Bone marrow (tissue), 2 donors: ENCODE results near the gene ELP5.

ENCODE experiments used
- DNase-seq, 2 donors: peaks; one replicate each; lab custom pipeline; 2025; lab: John Stamatoyannopoulos, UW

Gene ELP5

DNA sequence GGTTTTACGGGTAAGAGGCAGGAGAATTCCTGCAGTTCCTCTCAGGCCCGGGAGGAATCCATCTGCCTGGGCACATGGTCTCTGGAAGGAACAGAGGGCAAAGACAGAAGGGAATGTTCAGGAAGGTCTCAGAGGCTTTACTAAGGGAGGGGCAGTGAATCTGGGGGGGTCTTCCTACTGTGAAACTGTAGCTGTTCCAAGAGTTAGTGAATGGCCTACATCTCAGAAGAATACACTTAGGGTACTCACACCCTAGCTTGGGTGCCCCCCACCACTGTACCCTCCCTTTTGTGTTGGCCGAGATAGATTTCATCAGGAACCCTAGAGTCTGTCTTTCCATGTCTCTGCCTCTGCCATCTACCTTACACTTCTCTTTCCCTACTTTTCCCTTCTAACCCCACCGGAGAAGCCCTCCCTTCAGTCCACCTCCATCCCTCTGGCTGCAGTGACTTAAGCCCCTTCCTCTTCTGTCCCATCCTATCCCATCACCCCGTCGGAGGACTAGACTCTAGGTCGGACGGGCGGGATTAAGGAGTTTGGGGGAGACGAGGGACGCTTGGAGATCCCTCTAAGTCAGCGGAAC, 32.7 kb upstream of the ELP5 start:
- DNase-seq, result no peak

DNA sequence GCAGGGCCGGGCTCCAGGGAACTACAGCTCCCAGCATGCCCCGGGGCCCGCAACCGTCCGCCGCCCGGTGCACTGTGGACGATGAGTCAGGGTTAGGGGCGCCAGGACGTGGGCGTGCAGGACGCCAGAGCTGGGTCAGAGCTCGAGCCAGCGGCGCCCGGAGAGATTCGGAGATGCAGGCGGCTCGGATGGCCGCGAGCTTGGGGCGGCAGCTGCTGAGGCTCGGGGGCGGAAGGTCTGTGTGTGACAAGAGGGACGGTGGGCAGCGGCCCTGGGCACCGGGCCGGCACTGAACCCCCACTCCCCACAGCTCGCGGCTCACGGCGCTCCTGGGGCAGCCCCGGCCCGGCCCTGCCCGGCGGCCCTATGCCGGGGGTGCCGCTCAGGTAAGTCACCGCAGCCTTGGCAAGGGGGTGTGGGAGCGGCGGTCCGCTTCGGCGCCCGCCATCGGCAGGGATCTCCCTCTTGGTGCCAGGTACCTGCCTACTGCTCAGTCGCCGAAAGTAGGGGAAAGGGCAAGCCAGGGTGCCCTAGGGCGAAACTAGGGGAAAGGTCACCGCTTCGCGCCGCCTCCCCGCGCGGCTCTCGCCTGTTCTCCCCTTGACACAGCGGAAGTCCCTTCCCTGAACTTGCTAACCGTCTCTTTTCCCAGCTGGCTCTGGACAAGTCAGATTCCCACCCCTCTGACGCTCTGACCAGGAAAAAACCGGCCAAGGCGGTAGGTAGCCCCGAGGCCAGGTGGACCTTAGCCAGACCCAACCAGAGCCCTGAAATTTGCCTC, 32.0 kb upstream of the ELP5 start, which contains the start of the genes ACADVL and DLG4:
ACADVL (plus strand) TSS at position 127 of the 781 bp plus-strand sequence; CDS start at position 174, 47 bp downstream.
DLG4 (minus strand) TSS at position 25 of the 781 bp plus-strand sequence.
- DNase-seq, result peak; percentile 50 to 56

DNA sequence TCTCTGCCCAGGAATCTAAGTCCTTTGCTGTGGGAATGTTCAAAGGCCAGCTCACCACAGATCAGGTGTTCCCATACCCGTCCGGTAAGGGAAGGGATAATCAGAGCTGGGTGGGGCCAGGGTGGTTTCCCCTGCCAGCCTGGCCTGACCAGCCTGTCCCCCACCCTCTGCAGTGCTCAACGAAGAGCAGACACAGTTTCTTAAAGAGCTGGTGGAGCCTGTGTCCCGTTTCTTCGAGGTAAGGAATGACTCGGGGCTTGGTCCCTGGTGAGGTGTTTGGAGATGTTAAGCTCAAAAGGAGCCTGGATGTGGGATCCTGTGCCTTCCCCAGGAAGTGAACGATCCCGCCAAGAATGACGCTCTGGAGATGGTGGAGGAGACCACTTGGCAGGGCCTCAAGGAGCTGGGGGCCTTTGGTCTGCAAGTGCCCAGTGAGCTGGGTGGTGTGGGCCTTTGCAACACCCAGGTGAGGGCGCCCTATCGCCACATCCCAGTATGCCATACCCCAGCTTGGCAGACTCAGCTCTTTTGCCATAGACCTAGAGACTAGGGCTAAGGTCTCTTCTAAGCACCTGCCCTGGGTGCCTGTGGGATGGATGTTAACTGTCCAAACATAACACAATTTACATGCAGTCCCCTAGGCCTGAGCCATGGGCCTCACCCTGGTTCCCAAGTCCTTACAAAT, 31.3 kb upstream of the ELP5 start:
- DNase-seq, result peak in 1 of 2 donors; percentile 15

DNA sequence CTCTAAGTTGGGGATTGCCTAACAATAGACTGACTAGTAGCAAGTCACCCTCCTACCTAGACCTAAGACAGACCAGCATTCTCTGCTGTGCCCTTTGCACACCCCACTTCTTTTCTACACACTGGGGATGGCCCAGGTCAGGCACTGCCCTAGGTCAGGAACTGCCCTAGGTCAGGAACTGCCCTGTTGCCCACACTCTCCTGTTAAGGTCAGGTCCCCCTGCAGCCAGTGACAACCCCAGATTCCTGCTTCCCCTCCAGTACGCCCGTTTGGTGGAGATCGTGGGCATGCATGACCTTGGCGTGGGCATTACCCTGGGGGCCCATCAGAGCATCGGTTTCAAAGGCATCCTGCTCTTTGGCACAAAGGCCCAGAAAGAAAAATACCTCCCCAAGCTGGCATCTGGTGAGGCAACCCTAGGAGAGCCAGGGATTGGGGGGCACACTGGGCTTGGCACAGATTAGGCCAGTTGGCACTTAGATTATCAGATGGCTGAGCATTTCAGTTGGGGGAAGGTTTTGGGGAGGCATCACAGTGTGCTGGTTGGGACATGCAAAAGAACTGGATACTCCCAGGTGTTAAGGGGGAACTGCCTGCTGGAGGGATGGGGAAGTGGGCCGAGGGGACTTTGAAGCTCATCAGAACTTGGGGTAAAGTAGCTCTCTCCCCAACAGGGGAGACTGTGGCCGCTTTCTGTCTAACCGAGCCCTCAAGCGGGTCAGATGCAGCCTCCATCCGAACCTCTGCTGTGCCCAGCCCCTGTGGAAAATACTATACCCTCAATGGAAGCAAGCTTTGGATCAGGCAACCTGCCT, 30.5 kb upstream of the ELP5 start:
- no peak for DNase-seq

DNA sequence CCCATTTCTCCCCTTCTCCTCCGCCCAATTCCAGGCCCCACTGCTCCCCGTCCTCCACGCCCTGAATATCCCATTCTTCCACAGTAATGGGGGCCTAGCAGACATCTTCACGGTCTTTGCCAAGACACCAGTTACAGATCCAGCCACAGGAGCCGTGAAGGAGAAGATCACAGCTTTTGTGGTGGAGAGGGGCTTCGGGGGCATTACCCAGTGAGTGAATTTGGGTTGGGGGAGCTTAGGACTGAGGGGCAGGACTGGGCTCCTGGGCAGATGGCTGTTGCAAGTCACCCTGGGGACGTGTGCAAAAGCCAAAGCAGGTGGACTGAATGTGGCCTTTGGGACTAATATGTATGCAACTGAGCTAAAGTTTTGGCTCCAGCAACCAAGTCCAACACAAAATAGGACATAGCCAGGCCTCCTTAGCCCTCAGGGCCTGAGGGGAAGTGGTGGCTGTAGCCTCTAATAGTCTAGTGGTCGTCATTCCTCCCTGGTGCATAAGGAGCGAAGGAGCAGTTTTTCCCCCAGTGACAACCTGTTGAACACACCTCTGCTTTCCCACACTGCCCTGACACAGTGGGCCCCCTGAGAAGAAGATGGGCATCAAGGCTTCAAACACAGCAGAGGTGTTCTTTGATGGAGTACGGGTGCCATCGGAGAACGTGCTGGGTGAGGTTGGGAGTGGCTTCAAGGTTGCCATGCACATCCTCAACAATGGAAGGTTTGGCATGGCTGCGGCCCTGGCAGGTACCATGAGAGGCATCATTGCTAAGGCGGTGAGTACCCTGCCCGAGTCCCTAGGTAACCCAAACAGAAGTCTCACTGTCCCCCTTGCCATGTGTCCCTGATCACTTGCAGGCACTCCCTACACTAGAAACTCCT, 29.7 kb upstream of the ELP5 start:
- no peak for DNase-seq

DNA sequence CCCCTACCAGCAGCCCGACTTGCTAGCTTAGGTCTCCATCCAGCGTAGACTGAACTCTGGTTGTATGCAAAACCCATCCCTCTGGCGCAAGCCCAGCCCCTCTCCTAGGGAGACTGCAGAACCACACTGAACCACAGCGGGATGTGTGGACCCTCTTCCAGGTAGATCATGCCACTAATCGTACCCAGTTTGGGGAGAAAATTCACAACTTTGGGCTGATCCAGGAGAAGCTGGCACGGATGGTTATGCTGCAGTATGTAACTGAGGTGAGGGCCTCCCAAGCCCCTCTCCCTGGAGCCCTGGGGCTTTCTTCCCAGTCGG, 29.1 kb upstream of the ELP5 start:
- DNase-seq, result no peak

DNA sequence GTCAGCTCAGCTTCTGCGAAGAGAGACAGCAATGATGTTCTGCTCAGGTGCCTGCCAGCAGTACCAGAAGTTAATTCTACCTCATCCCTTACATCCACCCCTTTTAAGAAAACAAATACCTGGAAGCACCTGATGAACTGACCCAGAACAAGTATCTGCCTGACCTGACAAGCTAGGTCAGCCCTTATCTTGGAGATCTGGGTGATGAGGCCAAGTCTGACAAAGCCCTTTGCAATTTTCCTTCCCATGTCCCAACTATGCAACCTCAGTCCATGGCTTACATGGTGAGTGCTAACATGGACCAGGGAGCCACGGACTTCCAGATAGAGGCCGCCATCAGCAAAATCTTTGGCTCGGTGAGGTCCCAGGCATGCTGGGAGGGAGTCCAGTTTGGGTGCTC, 28.6 kb upstream of the ELP5 start:
- DNase-seq, result no peak

DNA sequence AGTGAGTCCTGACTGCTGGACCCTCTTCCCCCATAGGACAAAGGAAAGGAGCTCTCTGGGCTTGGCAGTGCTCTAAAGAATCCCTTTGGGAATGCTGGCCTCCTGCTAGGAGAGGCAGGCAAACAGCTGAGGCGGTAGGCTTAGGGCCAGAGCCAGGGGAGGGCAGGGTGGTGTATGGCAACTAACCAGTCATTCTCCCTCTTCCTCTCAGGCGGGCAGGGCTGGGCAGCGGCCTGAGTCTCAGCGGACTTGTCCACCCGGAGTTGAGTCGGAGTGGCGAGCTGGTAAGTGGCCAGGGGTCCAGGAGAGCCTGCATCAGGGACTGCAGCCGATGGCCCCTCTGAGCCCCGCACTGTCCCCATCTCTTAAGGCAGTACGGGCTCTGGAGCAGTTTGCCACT, 27.9 kb upstream of the ELP5 start:
- no peak for DNase-seq

DNA sequence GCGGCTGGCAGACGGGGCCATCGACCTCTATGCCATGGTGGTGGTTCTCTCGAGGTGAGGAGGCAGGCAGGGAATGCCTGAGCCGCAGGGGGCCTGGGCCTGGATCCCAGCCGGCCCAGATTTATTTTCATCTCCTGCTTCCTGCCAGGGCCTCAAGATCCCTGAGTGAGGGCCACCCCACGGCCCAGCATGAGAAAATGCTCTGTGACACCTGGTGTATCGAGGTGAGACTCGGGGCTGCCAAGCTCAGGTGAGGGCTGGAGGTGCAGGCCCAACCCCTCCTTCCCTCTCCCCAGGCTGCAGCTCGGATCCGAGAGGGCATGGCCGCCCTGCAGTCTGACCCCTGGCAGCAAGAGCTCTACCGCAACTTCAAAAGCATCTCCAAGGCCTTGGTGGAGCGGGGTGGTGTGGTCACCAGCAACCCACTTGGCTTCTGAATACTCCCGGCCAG, 27.3 kb upstream of the ELP5 start:
- no peak for DNase-seq

DNA sequence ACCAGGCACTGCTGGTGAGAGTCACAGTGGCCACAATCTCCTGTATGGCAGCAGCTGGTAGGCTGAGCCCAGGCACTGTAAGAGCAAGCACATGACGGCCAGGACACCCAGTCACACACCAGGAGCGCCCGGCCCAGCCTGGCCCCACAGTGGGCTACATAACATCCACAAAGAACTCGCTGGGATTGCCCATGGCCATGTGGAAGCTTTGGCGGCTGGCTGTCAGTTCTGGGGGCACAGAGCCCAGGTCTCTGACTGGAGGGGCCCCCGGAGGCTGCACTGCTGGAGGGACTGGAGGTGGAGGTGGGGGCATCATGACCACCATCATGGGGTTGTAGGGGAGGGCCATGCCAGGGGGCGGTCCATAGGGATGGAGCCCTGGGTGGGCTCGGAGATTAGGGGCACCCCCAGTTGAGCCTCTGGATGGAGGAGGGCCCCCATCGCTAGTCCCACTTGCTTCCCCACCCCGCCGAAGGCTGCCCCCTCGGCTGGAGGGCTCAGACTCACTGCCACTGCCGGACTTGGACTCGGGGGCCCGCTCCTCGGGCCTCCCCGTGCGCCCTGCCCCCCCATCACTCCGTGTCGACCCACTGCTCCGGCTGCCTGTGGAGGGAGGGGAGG, 26.2 kb upstream of the ELP5 start:
- DNase-seq, result no peak

DNA sequence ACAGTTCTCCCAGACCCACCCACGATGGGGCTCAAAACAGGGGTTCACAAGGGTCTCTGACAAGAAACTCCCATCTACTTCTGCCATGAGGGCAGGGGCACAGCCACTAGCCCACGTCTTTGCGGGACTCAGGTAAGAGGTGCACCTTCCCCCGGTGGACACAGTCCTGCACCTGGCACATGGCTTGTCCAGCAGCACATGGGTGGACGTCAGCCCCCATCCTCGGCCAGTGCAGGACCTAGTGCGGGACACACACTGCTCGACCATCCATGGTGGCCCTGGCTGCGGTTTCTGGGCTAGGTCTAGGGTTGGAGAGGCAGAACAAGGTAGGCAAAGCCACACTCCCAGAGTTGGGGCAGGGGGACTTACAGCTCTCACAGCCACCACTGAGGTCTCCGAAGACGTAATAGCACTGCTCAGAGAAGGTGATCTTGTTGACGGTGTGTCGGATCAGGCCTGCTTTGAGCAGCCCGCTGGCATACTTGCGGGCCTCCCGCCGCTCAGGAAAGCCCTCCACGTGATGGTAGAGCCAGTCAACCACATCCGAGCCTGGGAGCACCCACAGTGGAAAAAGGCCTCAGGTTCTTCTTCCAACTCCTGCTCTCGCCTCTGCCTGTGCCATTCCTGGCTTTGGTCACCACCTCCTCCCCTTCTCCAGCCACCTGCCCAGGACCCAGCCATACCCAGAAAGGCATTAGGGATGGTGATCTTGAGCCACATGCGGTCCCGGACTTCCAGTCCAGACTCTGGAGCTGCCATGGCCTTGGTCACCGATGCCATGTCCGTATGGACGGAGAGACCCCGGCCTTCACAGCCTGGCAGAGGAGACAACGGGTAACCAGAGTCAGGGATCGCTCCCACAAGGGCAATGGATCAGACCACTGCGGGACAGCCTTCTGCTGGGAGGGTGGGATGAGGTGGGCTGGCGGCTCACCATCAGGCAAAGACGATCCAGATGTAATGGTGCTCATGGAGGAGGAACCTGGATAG, 25.0 kb upstream of the ELP5 start:
- DNase-seq, result no peak

DNA sequence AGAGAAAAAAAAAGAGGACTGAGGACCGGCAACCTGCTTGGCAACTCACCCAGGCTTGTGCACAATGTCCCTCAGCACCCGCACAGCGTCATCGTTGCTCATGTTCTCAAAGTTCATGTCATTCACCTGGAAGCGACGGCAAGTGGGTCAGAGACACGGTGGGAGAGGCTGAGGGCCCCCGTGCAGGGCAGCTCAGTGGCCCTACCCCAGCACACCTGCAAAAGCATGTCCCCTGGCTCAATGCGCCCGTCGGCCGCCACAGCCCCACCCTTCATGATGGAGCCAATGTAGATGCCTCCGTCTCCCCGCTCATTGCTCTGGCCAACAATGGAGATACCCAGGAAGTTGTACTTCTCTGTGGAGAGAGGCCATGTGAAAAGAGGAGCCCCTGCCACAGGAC, 23.1 kb upstream of the ELP5 start:
- no peak for DNase-seq

DNA sequence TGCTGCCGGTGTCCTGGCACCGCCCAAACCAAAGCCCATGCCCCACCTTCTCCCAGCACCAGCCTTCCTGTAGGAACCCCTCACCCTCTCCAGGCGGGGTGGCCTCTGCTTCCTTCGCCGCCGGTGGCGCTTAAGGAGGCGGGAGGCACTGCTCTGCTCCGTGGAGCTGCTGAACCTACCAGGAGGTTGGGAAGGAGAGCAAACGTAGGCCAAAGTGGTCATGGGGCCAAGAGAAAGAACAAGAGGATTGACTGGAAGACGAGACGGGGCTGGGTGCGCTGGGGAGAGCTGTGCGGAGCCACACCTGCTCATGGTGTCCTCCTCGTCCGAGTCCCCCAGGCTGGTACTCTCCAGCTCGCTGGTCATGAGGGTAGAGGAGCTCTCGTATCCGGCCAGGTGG, 22.5 kb upstream of the ELP5 start:
- no peak for DNase-seq

DNA sequence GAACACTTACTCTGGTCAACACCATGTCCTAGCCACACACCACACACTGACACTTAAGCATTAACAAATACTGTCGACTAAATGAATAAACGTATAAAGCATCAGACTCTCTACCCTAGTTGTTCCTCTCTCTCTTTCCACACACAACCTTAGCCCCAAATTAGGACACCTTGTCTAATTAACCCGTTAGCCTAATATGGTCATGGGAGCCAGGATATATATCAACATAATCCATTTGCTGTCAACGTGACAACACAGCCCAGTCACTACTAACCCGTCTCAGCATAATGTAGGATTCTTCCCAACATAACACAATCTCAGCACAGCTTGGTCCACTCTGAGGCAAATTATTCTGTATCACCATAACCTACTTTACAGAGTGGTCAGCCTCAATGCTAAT, 19.9 kb upstream of the ELP5 start:
- no peak for DNase-seq

DNA sequence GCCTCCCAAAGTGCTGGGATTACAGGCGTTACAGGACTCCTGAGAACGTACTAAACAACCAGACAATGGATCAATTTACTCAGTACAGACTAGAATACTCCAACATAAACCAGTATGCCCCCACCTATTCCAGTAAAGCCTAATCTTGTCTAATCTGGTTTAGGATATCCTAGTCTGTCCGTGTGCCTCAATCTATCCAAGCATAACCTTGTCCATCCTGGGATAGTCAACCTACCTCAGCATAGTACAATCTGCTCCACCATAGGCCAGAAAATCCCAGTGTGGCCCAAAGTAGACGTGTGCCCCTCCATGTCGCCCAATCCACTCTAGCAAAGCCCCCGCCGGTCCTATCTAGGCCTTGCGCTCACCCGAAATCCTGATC, 18.3 kb upstream of the ELP5 start:
- no peak for DNase-seq

DNA sequence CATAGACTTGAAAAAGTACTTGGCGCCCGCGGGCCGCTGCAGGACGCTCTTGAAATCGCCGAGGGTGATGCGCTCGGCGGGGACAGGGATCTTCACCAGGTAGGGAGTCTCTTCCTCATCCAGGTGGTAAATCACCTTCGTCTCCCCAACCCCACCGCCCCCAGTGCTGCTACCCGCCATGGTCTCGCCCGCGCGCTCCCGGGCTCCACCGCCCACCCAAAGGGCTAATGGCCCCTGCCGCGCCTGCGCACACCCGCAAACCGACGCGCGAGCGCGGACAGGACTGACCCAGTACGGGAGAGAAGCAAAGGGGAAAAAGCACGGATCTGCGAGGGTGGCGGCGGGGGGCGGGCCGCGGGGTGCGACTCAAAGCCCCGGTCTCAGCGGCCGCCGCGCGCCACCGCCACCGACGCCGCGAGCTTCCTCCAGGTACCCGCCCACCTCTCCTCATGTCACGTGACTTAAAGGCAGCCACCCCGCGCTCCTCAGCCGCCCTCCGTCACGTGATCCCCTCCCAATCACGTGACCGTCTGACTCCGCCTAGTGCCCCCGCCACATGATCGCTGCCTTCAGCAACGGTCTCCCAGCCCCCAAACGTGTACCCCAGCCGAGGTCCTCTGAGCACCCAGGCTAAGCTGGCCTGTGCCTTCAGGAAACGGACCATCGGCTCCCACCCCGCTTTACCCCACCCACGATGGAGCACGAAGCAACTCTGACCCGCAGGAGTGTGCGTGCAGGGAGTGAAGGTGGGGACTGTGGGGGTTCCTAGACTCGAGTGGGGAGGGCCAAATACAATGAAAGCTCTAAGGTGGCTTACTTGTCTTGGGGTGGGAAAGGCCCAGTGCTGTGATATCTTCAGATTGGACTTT, 17.7 kb upstream of the ELP5 start, which contains the start of gene DVL2:
DVL2 (minus strand) TSS at position 435 of the 869 bp plus-strand sequence; CDS start at position 180, 255 bp downstream.
- peak; percentile 82 to 94 for DNase-seq

DNA sequence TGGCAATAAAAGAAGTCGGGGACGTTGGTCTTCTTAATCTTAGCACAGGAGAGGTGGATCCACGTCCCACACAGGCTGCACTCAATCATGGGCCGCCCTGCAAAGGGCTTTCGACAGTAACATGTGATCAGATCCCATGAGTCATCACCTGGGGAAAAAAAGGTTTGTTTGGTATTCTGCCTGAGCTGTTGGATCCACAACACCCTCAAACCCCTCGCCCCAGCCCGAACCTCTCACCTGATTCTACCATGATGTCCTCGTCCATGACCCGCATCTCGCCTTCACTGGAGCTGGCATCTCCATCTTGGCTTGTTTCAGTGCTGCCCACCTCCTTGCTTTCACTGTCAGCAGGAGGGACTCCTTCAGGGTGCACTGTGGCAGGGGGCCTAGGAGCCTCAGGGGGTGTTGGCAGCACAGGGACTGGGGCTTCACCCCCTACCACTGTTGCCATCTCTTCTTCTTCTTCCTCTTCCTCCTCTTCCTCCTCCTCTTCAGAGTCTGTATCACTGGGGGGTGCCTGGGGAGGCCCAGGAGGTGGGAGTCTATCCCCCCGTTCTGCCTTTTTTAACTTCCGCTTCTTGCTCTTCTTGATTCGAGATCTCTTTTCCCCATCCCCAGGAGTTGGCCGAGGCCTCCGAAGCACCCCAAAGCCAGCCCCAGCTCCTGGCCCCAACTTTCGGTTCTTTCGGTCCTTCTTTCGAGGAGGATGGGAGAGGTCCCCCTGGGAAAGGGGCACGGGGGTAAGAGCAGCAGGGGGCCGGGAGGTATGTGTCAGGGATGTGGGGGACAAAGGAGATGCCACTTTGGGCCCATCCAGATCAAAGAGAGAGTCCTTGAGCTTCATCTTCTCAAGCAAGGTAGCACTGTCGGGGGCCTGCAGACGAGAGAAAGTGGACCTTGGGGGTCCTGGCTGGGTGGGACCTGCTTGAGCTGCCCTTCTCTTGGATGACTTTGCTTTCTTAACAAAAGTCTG, 16.0 kb upstream of the ELP5 start:
- DNase-seq, result no peak
